HG03442 (cell line): ENCODE measurements around the gene ZNF230.

Experiments
- ATAC-seq: cut with Tn5 transposase; IDR thresholded peaks from one replicate; pipeline ENCODE4 v1.9.1; 2021; ENCODE audit warnings: mild to moderate bottlenecking, moderate library complexity; ENCODE audit not compliant: unreplicated experiment

The ZNF230 gene

GRCh38 chr19:44002566-44003460, at the start of gene ZNF230:
TSS of gene ZNF230 (plus strand) at chr19:44002957. CDS start at chr19:44007079, 4,122 bp downstream.
- peak; percentile 87 for ATAC-seq

DNA sequence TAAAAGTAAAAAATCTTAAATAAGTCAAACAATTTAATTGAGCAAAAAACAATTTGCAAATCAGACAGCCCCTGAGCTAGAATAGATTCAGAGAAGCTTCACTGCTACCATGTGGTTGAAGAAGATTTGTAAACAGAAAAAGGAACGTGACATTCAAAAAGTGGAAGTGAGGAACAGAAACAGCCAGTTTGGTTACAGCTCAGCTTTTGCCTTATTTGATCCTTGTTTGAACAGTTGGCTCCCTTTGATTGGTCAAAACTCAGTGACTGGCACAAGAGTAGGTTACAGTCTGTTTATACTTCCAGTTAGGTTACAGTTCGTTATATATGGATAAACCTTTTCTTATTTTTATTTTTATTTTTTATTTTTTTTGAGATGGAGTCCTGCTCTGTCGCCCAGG, 45.9 kb upstream of the ZNF230 start:
- no peak for ATAC-seq

DNA sequence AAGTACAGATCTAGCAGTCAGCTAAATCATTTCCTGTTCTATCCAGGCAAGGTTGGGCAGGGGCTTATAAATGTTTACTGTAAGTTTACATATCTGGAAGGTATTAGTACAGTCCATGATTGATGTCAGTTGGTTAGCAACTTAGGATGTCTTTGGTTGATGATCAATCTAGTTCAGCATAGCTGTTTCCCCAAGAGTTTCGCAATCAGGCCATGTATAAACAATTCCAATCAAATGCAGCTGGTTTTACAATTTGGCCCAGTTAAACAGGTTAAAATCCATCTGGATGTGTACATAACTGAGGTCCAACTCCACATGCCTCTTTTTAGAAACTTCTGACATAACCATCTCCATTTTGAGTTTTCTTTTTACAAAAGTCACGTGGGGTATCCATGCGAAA, 44.9 kb upstream of the ZNF230 start:
- ATAC-seq: no peak

DNA sequence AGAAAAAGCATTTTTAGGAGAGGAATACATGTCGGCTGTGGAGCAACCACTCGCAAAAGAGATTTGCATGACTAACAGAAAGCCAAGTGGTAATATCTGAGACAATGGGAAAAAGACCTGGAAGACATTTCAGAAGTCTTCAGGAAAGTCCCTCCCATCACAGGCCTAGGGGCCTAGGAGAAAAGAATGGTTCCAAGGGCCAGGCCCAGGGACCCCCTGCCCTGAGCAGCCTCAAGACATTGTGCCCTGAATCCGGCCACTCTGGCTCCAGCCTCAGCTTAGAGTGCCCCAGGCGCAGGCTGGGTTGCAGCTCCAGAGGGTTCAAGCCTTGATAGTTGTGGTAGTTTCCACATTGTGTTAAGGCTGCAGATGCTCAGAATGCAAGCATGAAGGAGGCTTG, 42.3 kb upstream of the ZNF230 start:
- ATAC-seq: no peak

- no peak for ATAC-seq
Observed at GRCh38 chr19:43966079-43966694, 36.6 kb upstream of the ZNF230 start.

DNA sequence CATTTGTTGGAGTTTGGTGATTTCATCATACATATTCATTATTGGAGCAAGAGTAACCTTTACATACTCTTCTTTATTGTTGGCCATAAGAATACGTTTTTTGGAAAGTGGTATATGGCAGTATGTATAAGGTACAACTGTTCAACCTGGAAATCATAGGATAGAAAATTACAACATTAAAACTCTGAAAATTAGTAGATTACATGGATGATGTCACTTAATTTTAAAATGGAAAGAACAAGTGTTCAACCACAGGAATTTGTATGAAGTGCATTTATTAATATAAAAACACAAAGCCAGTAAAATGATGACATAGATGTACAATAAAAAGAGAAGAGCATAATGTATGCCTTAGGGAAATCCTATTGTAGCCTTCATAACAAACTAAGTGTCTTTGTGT, 26.0 kb upstream of the ZNF230 start:
- ATAC-seq: no peak

DNA sequence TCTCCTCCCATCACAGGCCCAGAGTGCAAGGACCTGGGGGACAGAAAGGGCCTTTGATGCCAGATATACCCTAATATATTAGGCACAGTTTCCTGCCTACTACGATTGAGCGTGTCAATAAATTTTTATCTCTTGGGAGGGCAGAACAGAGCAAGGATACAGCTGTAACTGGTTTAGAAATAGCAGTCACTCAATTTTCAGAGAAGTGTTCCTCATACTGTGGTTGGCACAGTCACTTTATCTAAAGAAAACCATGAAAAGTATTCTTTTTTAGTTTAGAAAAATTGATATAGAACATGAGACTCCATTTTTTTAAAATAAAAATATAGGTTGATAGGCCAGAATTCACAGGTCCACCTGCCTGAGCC, 19.2 kb upstream of the ZNF230 start:
- ATAC-seq: no peak

- ATAC-seq: peak; percentile 83
Observed at GRCh38 chr19:43983912-43984686, 18.7 kb upstream of the ZNF230 start, which contains the start of gene ZNF155. TSS of gene ZNF155 (plus strand) at chr19:43984188. CDS start at chr19:43988544, 4,356 bp downstream.

DNA sequence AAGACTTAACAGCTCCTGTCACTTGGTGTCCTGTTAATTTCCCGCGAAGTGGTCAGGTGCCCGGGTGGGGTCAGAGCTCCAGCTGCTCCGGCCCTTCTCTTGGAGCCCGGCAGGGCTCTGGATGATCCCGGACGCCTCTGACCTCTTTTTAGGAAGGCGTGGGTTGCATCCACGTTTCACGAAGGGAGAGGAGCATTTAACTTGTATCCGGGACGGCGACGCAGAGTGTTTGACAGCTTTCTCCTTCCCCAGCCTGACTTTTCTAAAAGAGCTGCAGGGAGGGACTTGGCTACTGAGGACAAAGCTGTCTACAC, 18.1 kb upstream of the ZNF230 start:
- ATAC-seq: no peak

DNA sequence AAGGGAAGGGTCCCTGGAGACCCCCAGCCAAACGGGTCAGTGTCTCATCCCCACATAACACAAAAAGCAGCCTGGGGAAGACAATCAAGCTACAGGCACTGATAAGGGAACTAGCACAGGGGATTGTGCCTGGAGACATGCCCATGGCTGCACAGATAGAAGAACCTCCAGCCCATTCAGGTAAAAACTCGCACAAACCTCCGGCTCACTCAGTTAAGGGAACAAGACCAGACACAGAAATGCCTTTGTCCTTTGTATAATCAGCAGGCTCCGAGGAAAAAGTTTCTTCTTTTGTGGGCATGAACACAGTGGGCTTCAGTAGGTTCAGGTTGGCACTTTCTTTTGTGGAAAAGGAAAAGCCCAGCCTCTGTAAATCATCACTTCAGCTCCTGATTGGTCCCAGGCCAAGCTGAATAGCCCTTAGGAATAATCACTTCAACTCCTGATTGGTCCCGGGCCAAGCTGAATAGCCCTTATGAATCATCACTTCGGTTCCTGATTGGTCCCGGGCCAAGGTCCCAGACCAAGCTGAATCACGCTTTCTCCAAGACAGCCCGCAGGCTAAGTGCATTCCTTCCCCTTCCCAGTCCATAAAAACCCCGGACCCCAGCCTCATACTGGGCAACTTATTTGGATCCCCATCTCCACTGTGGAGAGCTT, 5.0 kb upstream of the ZNF230 start:
- ATAC-seq: no peak

- ATAC-seq: no peak
Observed at GRCh38 chr19:44002212-44002565, 568 bp upstream of the ZNF230 start.

GRCh38 chr19:44003461-44004009, 778 bp downstream of the ZNF230 start:
- peak; percentile 19 for ATAC-seq

GRCh38 chr19:44005973-44006372, 3.2 kb downstream of the ZNF230 start:
- ATAC-seq: no peak

GRCh38 chr19:44007473-44007872, 4.7 kb downstream of the ZNF230 start:
- ATAC-seq: no peak

DNA sequence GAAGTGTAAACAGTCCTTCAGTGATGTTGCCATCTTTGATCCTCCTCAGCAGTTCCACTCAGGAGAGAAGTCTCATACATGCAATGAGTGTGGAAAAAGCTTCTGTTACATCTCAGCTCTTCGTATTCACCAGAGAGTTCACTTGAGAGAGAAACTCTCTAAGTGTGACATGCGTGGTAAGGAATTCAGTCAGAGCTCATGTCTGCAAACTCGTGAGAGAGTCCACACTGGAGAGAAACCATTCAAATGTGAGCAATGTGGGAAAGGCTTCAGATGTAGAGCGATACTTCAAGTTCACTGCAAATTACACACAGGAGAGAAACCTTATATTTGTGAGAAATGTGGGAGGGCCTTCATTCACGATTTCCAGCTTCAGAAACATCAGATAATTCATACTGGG, 7.7 kb downstream of the ZNF230 start:
- no peak for ATAC-seq

DNA sequence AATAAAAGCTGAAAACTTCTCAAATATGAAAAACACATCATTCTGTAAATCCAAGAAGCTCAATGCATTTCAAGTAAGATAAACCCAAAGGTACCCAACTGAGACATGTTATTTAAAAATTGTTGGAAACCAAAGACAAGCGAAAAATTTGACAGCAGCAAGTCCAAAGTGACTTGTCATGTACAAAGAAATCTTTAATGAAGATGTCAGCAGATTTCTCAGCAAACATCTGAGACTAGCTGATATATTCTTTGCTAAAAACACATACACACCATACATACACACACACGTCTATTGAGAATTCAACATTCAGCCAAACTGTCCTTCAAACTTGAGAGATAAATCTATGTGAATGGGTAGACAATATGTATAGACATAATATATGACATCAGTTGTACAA, 16.7 kb downstream of the ZNF230 start:
- ATAC-seq: no peak

GRCh38 chr19:44021221-44021620, 18.5 kb downstream of the ZNF230 start:
- ATAC-seq: no peak

DNA sequence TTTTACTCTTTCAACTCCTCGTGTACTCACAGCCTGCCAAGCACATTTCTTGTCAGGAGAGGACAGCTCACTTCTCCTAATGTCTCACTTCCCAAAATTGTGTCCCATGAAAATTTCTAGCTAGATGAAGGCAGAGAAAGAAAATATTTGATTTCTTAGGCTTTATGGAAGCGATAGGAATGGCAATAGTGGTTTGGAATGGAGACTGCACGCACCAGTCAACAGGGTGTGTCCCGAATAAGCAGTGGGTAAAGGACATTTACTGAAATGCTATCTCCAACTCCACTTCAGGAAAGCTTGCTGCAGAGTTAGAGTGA, 22.1 kb downstream of the ZNF230 start:
- no peak for ATAC-seq

DNA sequence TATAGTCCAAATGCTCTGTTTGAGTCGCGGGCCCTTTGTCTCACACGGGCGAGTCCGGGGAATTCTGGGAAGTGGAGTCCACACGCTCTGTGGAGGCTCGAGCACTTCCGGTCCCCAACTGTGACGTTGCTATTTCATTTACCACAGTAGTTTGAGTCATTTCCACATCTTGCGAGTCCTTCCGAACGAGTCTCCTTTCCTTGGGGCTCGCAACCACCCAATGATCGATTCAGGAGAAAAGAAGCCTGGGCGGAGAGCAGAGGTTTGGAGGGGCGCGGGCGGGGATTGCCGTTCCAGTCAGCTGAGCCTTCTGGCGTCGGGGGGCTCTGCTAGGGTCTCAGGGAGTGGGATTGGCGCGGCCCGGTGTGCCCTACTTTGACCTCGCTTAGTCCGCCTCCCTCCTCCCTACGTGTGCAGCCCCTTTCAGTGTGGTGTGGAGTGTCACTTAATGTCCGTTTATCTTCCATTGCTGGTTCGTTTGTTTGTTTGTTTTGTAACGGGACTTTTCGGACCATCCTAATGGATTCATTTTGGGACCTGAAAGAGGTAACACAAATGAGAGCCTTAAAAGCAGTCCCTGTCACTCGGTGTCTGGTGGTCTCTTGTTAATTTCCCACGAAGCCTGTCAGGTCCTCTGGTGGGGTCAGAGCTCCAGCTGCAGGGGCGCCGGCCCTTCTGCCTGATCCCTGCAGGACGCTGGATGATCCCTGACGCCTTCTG, 22.6 kb downstream of the ZNF230 start, which contains the start of gene ZNF222:
Gene ZNF222, plus strand, starts transcription at position 163 of the 720 bp plus-strand sequence. Its CDS starts 58 bp downstream, at position 221.
- peak; percentile 94 for ATAC-seq

GRCh38 chr19:44026622-44027021, 23.9 kb downstream of the ZNF230 start:
- ATAC-seq: no peak
